GM10266 (cell line): ENCODE data around the gene DPP8.

Experiments used
- DNase-seq: peaks from one replicate; pipeline ENCODE4 v3.0.0; 2012; ENCODE audit errors: extremely low spot score
- TF ChIP-seq, protein P1 (sequence below): IDR thresholded peaks from 2 replicates; pipeline ENCODE4 v1.5.1; 2012; ENCODE audit warnings: mild to moderate bottlenecking, low read depth; ENCODE audit not compliant: control insufficient read depth, insufficient read depth; ENCODE audit errors: missing control alignments

Gene DPP8

DNA sequence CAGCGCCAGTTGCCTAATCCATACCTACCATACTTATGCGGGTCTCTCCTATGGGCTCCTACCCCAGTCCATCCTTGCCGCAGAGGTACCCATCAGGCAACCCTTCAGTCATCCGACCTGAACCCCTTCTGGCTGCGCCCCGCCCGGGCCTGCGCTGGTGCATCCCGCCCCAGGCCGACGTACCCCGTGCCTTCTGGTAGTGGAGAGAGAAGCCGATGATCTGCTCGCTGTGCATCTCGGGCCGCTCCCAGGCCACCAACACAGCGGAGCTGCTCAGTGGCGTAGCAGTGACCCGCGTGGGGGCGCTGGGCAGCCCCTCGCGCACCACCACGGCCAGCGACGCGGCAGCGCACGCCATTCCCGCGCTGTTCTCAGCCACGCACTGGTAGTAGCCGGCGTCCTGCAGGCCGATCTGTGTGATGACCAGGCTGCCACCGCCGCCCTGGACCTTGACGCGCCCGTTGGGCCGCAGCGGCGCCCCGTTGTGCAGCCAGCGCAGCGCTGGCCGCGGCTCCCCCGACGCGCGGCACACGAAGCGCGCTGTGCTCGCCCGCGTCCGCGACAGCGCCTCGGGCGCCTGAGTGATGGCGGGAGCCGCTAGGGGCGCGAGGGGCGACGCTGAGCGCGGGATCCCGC, 121.8 kb downstream of the DPP8 start:
- DNase-seq: no peak
- TF ChIP-seq, protein P1, sequence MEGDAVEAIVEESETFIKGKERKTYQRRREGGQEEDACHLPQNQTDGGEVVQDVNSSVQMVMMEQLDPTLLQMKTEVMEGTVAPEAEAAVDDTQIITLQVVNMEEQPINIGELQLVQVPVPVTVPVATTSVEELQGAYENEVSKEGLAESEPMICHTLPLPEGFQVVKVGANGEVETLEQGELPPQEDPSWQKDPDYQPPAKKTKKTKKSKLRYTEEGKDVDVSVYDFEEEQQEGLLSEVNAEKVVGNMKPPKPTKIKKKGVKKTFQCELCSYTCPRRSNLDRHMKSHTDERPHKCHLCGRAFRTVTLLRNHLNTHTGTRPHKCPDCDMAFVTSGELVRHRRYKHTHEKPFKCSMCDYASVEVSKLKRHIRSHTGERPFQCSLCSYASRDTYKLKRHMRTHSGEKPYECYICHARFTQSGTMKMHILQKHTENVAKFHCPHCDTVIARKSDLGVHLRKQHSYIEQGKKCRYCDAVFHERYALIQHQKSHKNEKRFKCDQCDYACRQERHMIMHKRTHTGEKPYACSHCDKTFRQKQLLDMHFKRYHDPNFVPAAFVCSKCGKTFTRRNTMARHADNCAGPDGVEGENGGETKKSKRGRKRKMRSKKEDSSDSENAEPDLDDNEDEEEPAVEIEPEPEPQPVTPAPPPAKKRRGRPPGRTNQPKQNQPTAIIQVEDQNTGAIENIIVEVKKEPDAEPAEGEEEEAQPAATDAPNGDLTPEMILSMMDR: peak; percentile 2

DNA sequence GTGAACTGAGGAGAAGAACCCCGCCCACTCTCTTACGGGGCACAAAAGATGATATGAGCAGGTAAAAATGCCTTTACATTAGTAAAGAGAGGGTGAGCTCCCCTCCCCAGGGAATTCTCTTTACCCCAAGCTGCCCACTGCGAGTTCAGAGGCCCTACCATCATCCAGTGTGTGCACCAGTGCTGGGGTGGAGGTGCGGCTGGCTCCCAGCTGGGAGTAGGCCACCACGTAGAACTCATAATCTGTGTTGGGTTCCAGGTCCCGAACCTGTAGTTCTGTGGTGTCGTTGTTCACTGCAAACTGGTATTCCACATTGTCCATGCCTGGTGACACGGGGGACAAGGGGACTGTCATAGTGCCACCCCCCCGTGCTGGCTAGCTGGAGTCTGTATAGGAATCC, 122.6 kb downstream of the DPP8 start:
- no peak for DNase-seq
- TF ChIP-seq, protein P1: no peak

DNA sequence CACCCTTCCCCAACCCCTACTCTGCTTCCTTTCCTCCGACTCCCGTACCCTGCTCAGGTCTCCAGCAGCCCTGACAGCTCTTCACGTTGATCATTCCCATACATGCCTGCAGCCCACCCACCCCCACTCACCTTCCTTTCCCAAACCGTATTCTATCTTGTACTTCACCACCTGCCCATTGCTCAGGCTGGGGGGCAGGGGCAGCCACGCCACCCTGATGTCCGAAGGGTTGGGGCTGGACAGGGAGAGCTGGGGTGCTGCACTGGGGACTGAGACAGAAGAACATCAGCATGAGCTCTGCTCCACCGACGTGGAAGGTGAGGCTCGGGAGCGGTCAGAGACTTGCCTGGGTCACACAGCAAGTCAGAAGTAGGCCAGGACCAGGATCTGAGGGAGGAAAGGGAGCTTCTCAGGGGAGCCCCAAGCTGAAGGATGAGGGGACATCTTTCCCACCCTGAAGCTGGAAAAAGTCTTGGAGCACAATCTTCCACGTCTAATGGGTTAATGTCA, 123.2 kb downstream of the DPP8 start:
- no peak for DNase-seq
- TF ChIP-seq, protein P1: no peak

DNA sequence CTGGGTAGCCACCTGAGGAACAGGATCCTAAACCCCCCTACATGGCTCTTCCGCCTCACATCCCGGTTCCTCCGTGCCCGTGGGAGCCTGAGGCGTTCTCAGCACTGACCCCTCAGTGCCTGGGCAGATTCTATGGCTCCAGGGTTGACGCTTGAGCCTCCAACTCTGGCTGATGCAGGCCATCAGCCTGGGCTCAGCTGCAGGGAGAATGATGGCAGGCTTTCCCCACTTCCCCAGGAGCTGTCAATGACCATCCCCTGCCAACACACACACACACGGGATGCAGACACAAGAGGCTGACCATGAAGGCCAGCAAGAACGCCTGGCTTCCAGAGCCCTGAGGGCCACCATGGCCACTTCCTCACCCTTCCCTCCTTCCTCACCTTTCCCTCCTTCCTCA, 123.9 kb downstream of the DPP8 start:
- TF ChIP-seq, protein P1: no peak
- no peak for DNase-seq

DNA sequence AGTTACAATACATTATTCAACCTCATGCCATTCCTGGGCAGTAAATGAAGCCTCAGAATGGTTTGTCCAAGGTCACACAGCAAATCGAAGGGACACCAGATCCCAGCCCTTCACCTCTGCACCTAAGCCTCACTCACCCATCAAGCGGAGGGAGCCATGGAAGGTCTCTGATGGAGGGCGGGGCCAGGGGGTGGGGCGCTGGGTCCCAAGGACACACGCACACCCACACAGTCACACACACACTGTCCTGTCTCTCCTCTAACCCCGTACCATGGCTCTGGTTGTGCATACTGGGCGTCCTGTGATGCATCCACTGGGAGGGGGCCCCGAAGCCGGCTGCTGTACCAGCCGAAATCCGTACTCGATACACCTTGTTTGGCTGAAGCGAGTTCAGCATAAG, 124.4 kb downstream of the DPP8 start:
- DNase-seq: no peak
- TF ChIP-seq, protein P1: no peak
